Dermis microvascular lymphatic vessel endothelial cell (primary cell): Measurements from ENCODE around the gene CDC42BPA. TPM values are rescaled to one million over a fixed set of nuclear protein-coding genes. Genes with fewer than 3 reads are reported as not detected.
"Not testable (repeated sequence)": the region's sequence is repeated elsewhere in the genome, so short reads cannot be mapped to it uniquely, and the experiment has no call there.

Experiments
- DNase-seq, 2 donors: peaks; one replicate each; pipeline versions ENCODE4 v3.0.0 to v3.0.0-alpha.2; 2010; ENCODE audit warnings: low read depth in 2 of 2
- total RNA-seq: library from RNA; depleted of rRNA; stranded (reverse); fragments of >200 nt; gene quantifications from 2 replicates; pipeline ENCODE4 v1.2.1, GENCODE V29; 2014

CDC42BPA gene
- total RNA-seq, 1 donor from 2014 or later, result 53.0 TPM

- DNase-seq, result no peak
These were observed 248.8 kb downstream of the CDC42BPA start for GRCh38 chr1:227069490-227069889.

- DNase-seq, result no peak
These were observed 249.4 kb downstream of the CDC42BPA start for GRCh38 chr1:227068883-227069282.

GRCh38 chr1:227066999-227067398, 251.3 kb downstream of the CDC42BPA start:
- DNase-seq, result no peak

GRCh38 chr1:227065311-227065710, 253.0 kb downstream of the CDC42BPA start:
- no peak for DNase-seq

GRCh38 chr1:227062306-227062705, 256.0 kb downstream of the CDC42BPA start:
- peak in 1 of 2 donors; percentile 41 for DNase-seq

GRCh38 chr1:227059076-227059475, 259.2 kb downstream of the CDC42BPA start:
- DNase-seq, result no peak

GRCh38 chr1:227058321-227058751, 260.0 kb downstream of the CDC42BPA start:
- DNase-seq, result no peak

GRCh38 chr1:227049253-227049652, 269.0 kb downstream of the CDC42BPA start:
- no peak for DNase-seq

- DNase-seq, result no peak
These were observed 274.5 kb downstream of the CDC42BPA start for GRCh38 chr1:227043755-227044154.

- no peak for DNase-seq
These were observed 276.0 kb downstream of the CDC42BPA start for GRCh38 chr1:227042292-227042691.

- DNase-seq, result no peak
These were observed 279.9 kb downstream of the CDC42BPA start for GRCh38 chr1:227038401-227038800.

GRCh38 chr1:227037121-227037520, 281.2 kb downstream of the CDC42BPA start:
- no peak for DNase-seq

- no peak for DNase-seq
These were observed 283.0 kb downstream of the CDC42BPA start for GRCh38 chr1:227035316-227035715.

- no peak for DNase-seq
These were observed 284.4 kb downstream of the CDC42BPA start for GRCh38 chr1:227033880-227034279.

GRCh38 chr1:227032396-227032795, 285.9 kb downstream of the CDC42BPA start:
- no peak for DNase-seq

GRCh38 chr1:227016990-227017389, 301.3 kb downstream of the CDC42BPA start:
- DNase-seq, result no peak

- DNase-seq, result no peak
These were observed 307.6 kb downstream of the CDC42BPA start for GRCh38 chr1:227010645-227011044.

- no peak for DNase-seq
These were observed 308.4 kb downstream of the CDC42BPA start for GRCh38 chr1:227009937-227010336.

GRCh38 chr1:227006226-227006796, 312.0 kb downstream of the CDC42BPA start:
- no peak for DNase-seq

GRCh38 chr1:227004796-227005195, 313.5 kb downstream of the CDC42BPA start:
- no peak for DNase-seq

- DNase-seq, result no peak
These were observed 315.1 kb downstream of the CDC42BPA start for GRCh38 chr1:227003165-227003564.

- DNase-seq, result no peak
These were observed 315.7 kb downstream of the CDC42BPA start for GRCh38 chr1:227002531-227003049.

GRCh38 chr1:226999579-226999978, 318.7 kb downstream of the CDC42BPA start:
- DNase-seq, result not testable (repeated sequence)
